RPMI7951 (cell line): ENCODE data around the gene ZNF429. TPM values are rescaled to one million over a fixed set of nuclear protein-coding genes. Genes with fewer than 3 reads are reported as not detected.
"Not testable (repeated sequence)": the region's sequence is repeated elsewhere in the genome, so short reads cannot be mapped to it uniquely, and the experiment has no call there.

Experiments used
- DNase-seq: peaks from one replicate; pipeline ENCODE4 v3.0.0-alpha.2; 2012; ENCODE audit warnings: low read depth
- total RNA-seq: library from RNA; depleted of rRNA; stranded (reverse); fragments of >200 nt; shearing (Covaris generic); gene quantifications from 2 replicates; pipeline ENCODE4 v1.2.3, GENCODE V29; 2014

The ZNF429 gene
- total RNA-seq, 1 experiment from 2014 or later: 9.6 TPM

- DNase-seq: no peak
Measured at GRCh38 chr19:21513651-21514050, 8.2 kb downstream of the ZNF429 start.

- peak; percentile 9 for DNase-seq
Measured at GRCh38 chr19:21519488-21519887, 14.1 kb downstream of the ZNF429 start.

GRCh38 chr19:21532904-21533303, 27.5 kb downstream of the ZNF429 start:
- no peak for DNase-seq

- not testable (repeated sequence) for DNase-seq
Measured at GRCh38 chr19:21536741-21537290, 31.4 kb downstream of the ZNF429 start.

GRCh38 chr19:21559444-21559843, 54.0 kb downstream of the ZNF429 start:
- DNase-seq: no peak

GRCh38 chr19:21564406-21564805, 59.0 kb downstream of the ZNF429 start:
- no peak for DNase-seq

GRCh38 chr19:21566073-21566472, 60.7 kb downstream of the ZNF429 start:
- peak; percentile 26 for DNase-seq

GRCh38 chr19:21567806-21568205, 62.4 kb downstream of the ZNF429 start:
- DNase-seq: not testable (repeated sequence)

GRCh38 chr19:21568816-21569493, 63.6 kb downstream of the ZNF429 start:
- DNase-seq: peak; percentile 71

GRCh38 chr19:21569494-21569865, 64.1 kb downstream of the ZNF429 start:
- no peak for DNase-seq

GRCh38 chr19:21571316-21571715, 65.9 kb downstream of the ZNF429 start:
- no peak for DNase-seq

- no peak for DNase-seq
Measured at GRCh38 chr19:21574607-21575006, 69.2 kb downstream of the ZNF429 start.

- DNase-seq: no peak
Measured at GRCh38 chr19:21576481-21576880, 71.1 kb downstream of the ZNF429 start.

- no peak for DNase-seq
Measured at GRCh38 chr19:21580101-21580500, 74.7 kb downstream of the ZNF429 start.

- no peak for DNase-seq
Measured at GRCh38 chr19:21580818-21581217, 75.4 kb downstream of the ZNF429 start.

- no peak for DNase-seq
Measured at GRCh38 chr19:21581646-21582240, 76.3 kb downstream of the ZNF429 start.

- DNase-seq: no peak
Measured at GRCh38 chr19:21584537-21584936, 79.1 kb downstream of the ZNF429 start.

- no peak for DNase-seq
Measured at GRCh38 chr19:21585281-21585890, 80.0 kb downstream of the ZNF429 start.

- DNase-seq: no peak
Measured at GRCh38 chr19:21586311-21587116, 81.1 kb downstream of the ZNF429 start.

- DNase-seq: no peak
Measured at GRCh38 chr19:21587117-21587461, 81.7 kb downstream of the ZNF429 start.

- DNase-seq: no peak
Measured at GRCh38 chr19:21587549-21587948, 82.1 kb downstream of the ZNF429 start.

- DNase-seq: no peak
Measured at GRCh38 chr19:21588065-21588601, 82.7 kb downstream of the ZNF429 start.
